Brain pericyte (primary cell): ENCODE data around the gene MEI4.
"Not testable (repeated sequence)": the region's sequence is repeated elsewhere in the genome, so short reads cannot be mapped to it uniquely, and the experiment has no call there.

Source experiments
- DNase-seq: peaks from one replicate; pipeline ENCODE4 v3.0.0-alpha.2; 2012; ENCODE audit warnings: low read depth, low spot score

The MEI4 gene

GRCh38 chr6:77652739-77653138, at the start of gene MEI4:
Gene MEI4 (plus strand): TSS chr6:77653039. CDS start chr6:77690672, 37,633 bp downstream.
- no peak for DNase-seq

- no peak for DNase-seq
These were observed 48.4 kb upstream of the MEI4 start for GRCh38 chr6:77604476-77604875.

- no peak for DNase-seq
These were observed 45.8 kb upstream of the MEI4 start for GRCh38 chr6:77607004-77607403.

GRCh38 chr6:77609106-77609505, 43.7 kb upstream of the MEI4 start:
- no peak for DNase-seq

- DNase-seq, result no peak
These were observed 33.7 kb upstream of the MEI4 start for GRCh38 chr6:77619114-77619513.

- no peak for DNase-seq
These were observed 32.5 kb upstream of the MEI4 start for GRCh38 chr6:77620278-77620882.

GRCh38 chr6:77624515-77624914, 28.3 kb upstream of the MEI4 start:
- DNase-seq, result no peak

- DNase-seq, result no peak
These were observed 26.4 kb upstream of the MEI4 start for GRCh38 chr6:77626426-77626825.

GRCh38 chr6:77630014-77630413, 22.8 kb upstream of the MEI4 start:
- no peak for DNase-seq

GRCh38 chr6:77633471-77633870, 19.4 kb upstream of the MEI4 start:
- DNase-seq, result no peak

- DNase-seq, result no peak
These were observed 18.7 kb upstream of the MEI4 start for GRCh38 chr6:77633993-77634715.

GRCh38 chr6:77638129-77638830, 14.6 kb upstream of the MEI4 start:
- no peak for DNase-seq

GRCh38 chr6:77644102-77644705, 8.6 kb upstream of the MEI4 start:
- no peak for DNase-seq

- no peak for DNase-seq
These were observed 2.7 kb upstream of the MEI4 start for GRCh38 chr6:77650098-77650663.

GRCh38 chr6:77653816-77654215, 977 bp downstream of the MEI4 start:
- DNase-seq, result no peak

- DNase-seq, result not testable (repeated sequence)
These were observed 2.2 kb downstream of the MEI4 start for GRCh38 chr6:77655035-77655434.

GRCh38 chr6:77656999-77657764, 4.3 kb downstream of the MEI4 start:
- no peak for DNase-seq

GRCh38 chr6:77666340-77666739, 13.5 kb downstream of the MEI4 start:
- DNase-seq, result no peak

- no peak for DNase-seq
These were observed 14.0 kb downstream of the MEI4 start for GRCh38 chr6:77666846-77667245.

- no peak for DNase-seq
These were observed 17.1 kb downstream of the MEI4 start for GRCh38 chr6:77669913-77670312.

GRCh38 chr6:77674211-77674610, 21.4 kb downstream of the MEI4 start:
- no peak for DNase-seq
